HepG2 (cell line): ENCODE data around the gene TMBIM1. TPM values are rescaled to one million over a fixed set of nuclear protein-coding genes. Genes with fewer than 3 reads are reported as not detected.

ENCODE experiments used
- E2F1 ChIP-seq: sonication (generic); formaldehyde crosslinking; IDR thresholded peaks from 2 replicates; pipeline ENCODE4 v1.5.0; 2020; ENCODE audit warnings: missing genetic modification reagents
- FIP1L1 ChIP-seq: fragments of 200-400 bp; formaldehyde crosslinking; IDR thresholded peaks from 2 replicates; pipeline ENCODE4 v1.6.1; 2018; ENCODE audit warnings: low read depth, mild to moderate bottlenecking, low read length, moderate library complexity, borderline replicate concordance; ENCODE audit not compliant: insufficient read depth
- FOXM1 ChIP-seq: sonication (generic); formaldehyde crosslinking; IDR thresholded peaks from 2 replicates; pipeline ENCODE4 v1.5.0; 2020; ENCODE audit warnings: missing genetic modification reagents
- FOXP4 ChIP-seq: sonication (generic); formaldehyde crosslinking; IDR thresholded peaks from 2 replicates; pipeline ENCODE4 v1.4.0; 2020; ENCODE audit warnings: missing genetic modification reagents
- GLMP ChIP-seq: sonication (generic); formaldehyde crosslinking; IDR thresholded peaks from 2 replicates; pipeline ENCODE4 v1.9.0; 2021; ENCODE audit warnings: missing genetic modification reagents, mild to moderate bottlenecking, borderline replicate concordance
- GPN1 ChIP-seq: sonication (generic); formaldehyde crosslinking; IDR thresholded peaks from 2 replicates; pipeline ENCODE4 v1.5.1; 2020; ENCODE audit warnings: missing genetic modification reagents, borderline replicate concordance
- HHEX ChIP-seq: IDR thresholded peaks from 2 replicates; pipeline ENCODE4 v1.6.1; 2016; ENCODE audit warnings: control low read depth
- ISL2 ChIP-seq: sonication (generic); formaldehyde crosslinking; IDR thresholded peaks from 2 replicates; pipeline ENCODE4 v1.5.0; 2020; ENCODE audit warnings: missing genetic modification reagents
- NR2F1 ChIP-seq, 2 experiments: fragments of 450-650 bp in 1 of 2; formaldehyde crosslinking in 1 of 2; IDR thresholded peaks; 2 replicates each; pipeline versions ENCODE4 v1.5.0 to v1.6.1; 2016 to 2020; ENCODE audit warnings: mild to moderate bottlenecking in 1 of 2, missing compliant biosample characterization in 1 of 2, missing genetic modification reagents in 1 of 2, moderate library complexity in 1 of 2
- PATZ1 ChIP-seq: sonication (generic); formaldehyde crosslinking; IDR thresholded peaks from 2 replicates; pipeline ENCODE4 v1.4.0; 2020; ENCODE audit warnings: missing genetic modification reagents
- POGZ ChIP-seq: sonication (generic); formaldehyde crosslinking; IDR thresholded peaks from 2 replicates; pipeline ENCODE4 v1.4.0; 2020; ENCODE audit warnings: mild to moderate bottlenecking, missing genetic modification reagents
- PRPF4 ChIP-seq: fragments of 200-400 bp; formaldehyde crosslinking; IDR thresholded peaks from 2 replicates; pipeline ENCODE4 v1.6.1; 2016; ENCODE audit warnings: low read length, low read depth; ENCODE audit not compliant: poor library complexity, severe bottlenecking
- RBM22 ChIP-seq: fragments of 200-400 bp; formaldehyde crosslinking; optimal IDR thresholded peaks from 2 replicates; pipeline ENCODE3; 2017; ENCODE audit warnings: mild to moderate bottlenecking, low read length, moderate library complexity
- SMAD9 ChIP-seq: sonication (generic); formaldehyde crosslinking; IDR thresholded peaks from 2 replicates; pipeline ENCODE4 v1.5.1; 2020; ENCODE audit warnings: mild to moderate bottlenecking, missing genetic modification reagents
- THRA ChIP-seq: sonication (generic); formaldehyde crosslinking; IDR thresholded peaks from 2 replicates; pipeline ENCODE4 v1.4.0; 2020; ENCODE audit warnings: missing genetic modification reagents, borderline replicate concordance
- TMF1 ChIP-seq: sonication (generic); formaldehyde crosslinking; IDR thresholded peaks from 2 replicates; pipeline ENCODE4 v1.8.1; 2022; ENCODE audit warnings: low read depth, missing genetic modification reagents
- ZNF484 ChIP-seq: sonication (generic); formaldehyde crosslinking; IDR thresholded peaks from 2 replicates; pipeline ENCODE4 v1.5.1; 2020; ENCODE audit warnings: mild to moderate bottlenecking, low read depth, missing genetic modification reagents, borderline replicate concordance
- ZNF496 ChIP-seq: sonication (generic); formaldehyde crosslinking; IDR thresholded peaks from 2 replicates; pipeline ENCODE4 v1.8.1; 2023; ENCODE audit warnings: mild to moderate bottlenecking, moderate library complexity, missing genetic modification reagents; ENCODE audit not compliant: insufficient replicate concordance
- polyA plus RNA-seq, 8 experiments: library from polyadenylated mRNA; depleted of rRNA in 3 of 8; stranded (reverse) in 7 of 8; unstranded in 1 of 8; fragments of >200 nt; fragmentation: Illumina TruSeq in 4 of 8; extraction: Trizol in 4 of 8; gene quantifications; 2 replicates each; pipeline versions ENCODE4 v1.2.1 to v1.2.3, GENCODE V29; 2011 to 2016; ENCODE audit warnings: low read depth in 4 of 8, missing spikeins in 1 of 8, mixed read lengths in 1 of 8; ENCODE audit not compliant: insufficient read depth in 1 of 8
- total RNA-seq, 5 experiments: library from RNA; depleted of rRNA; stranded (reverse); fragments of >200 nt; fragmentation: Illumina TruSeq; extraction: Trizol; gene quantifications; 2 replicates each; pipeline ENCODE4 v1.2.3, GENCODE V29; 2016; ENCODE audit warnings: low read depth in 1 of 5
- TF ChIP-seq, protein P1 (sequence below): sonication (generic); formaldehyde crosslinking; IDR thresholded peaks from 2 replicates; pipeline ENCODE4 v1.4.0; 2020; ENCODE audit warnings: missing genetic modification reagents

TMBIM1 gene
- total and polyA plus RNA-seq, 2 of the 13 experiments (the other 11 are each of a cell fraction or from before 2014, with no cell fraction given): 127 to 139 TPM

DNA sequence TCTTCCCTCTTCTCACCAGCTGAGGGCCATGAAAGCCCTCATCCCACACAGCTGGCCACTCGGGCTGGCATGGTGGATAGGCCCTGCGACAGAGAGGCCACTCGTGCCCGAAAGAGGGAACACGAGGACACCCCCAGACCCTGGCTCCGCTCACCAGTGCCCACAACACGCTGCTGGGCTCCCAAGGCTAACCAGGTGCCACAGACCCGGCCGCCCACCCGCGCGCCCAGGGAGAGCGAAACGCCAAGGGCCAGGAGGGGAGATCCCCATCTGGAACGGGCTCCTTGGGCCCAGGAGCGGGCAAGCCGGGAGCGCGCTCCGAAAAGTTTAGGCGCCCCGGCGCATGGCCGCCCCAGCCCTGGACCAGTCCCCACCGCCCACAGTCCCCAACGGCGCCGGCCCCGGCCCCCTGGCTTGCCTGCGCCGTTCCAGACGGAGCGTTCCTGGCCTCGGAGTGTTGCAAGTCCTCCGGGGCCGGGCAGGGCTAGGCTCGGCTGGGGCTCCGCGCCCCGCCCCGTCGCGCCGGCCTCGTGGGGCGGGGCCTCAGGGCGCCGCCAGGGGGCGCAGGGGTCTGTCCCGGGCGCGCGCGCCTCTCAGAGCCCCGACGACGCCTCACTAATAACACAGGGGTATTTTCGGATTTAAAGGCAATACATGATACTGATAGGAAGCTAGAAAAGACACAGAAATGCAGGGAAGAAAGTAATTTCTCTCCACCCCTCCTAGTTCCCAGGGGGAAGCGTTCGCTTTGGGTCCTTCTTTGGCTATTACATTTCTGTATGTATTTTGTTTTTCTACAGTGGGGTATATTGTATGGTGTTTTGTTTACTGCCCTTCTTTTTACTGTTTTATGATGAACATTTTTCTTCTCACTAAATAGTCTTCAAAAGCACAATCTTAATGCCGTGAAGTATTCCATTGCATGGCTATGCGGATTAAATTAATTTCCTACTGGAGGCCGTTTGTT, at the start of gene TMBIM1 (continued):
- peak; percentile 46; the same call in 1 of the 2 replicates for TF ChIP-seq THRA (CRISPR knock-in tag)
- TF ChIP-seq GLMP (CRISPR knock-in tag): no peak
- no peak for TF ChIP-seq ZNF496 (CRISPR knock-in tag)
- no peak; the same call in 1 of the 2 replicates for TF ChIP-seq FOXP4 (CRISPR knock-in tag)
- no peak for TF ChIP-seq SMAD9 (CRISPR knock-in tag)
- TF ChIP-seq ZNF484: no peak
- no peak for TF ChIP-seq GPN1 (CRISPR knock-in tag)
- TF ChIP-seq HHEX (CRISPR knock-in tag): no peak
- TF ChIP-seq FOXM1: no peak
- TF ChIP-seq, protein P1, sequence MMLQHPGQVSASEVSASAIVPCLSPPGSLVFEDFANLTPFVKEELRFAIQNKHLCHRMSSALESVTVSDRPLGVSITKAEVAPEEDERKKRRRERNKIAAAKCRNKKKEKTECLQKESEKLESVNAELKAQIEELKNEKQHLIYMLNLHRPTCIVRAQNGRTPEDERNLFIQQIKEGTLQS (CRISPR knock-in tag): no peak; the same call in none of the 2 replicates
- TF ChIP-seq ISL2 (CRISPR knock-in tag): no peak; the same call in 1 of the 2 replicates
- no peak for TF ChIP-seq FIP1L1
- TF ChIP-seq TMF1: no peak
- TF ChIP-seq RBM22: no peak
- peak; percentile 75 for TF ChIP-seq PATZ1 (CRISPR knock-in tag)
- no peak for TF ChIP-seq POGZ (CRISPR knock-in tag)
- no peak; the same call in 1 of the 2 replicates for TF ChIP-seq E2F1
- TF ChIP-seq PRPF4: no peak
- no peak; a peak in 1 of 4 replicates for TF ChIP-seq NR2F1 (CRISPR knock-in tag; IDR thresholded peaks at IDR 0.05)
